ENCODE data around the gene CA11.

DNA sequence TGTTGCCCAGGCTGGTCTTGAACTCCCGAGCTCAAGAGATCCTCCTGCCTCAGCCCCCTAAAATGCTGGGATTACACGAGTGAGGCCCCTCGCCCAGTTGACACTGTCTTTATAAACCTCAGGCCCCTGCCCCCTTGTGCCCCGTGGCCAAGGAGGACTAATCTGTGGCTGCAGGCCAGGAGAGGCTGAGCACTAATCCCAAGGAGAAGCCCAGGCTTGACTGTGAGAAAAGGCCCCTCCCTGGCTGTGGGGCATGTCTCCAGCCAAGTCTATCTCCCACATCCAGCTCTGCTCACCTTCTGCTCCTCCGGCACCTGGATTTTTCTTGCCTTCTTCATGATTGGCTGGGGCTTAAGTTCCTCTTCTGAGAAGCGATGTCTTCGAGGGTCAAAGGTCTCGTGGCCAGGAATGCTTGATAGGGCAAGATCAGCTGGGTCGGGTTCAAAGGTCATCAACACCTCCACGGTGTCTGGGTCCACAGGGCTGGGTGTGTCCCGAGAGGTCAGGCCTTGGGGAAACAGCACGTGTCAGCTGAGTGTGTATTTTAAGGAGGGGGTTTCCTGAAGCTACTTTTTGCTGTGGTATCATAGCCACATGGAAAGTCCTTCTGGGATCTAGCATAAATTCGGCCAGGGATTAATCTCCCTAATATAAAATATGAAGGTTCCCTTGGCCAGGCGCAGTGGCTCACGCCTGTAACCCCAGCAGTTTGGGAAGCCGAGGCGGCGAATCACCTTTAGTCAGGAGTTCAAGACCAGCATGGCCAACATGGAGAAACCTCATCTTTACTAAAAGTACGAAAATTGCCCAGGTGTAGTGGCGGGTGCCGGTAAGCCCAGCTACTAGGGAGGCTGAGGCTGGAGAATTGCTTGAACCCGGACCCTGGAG lies 12.6 kb downstream of the CA11 start:
- TF ChIP-seq, protein P1, sequence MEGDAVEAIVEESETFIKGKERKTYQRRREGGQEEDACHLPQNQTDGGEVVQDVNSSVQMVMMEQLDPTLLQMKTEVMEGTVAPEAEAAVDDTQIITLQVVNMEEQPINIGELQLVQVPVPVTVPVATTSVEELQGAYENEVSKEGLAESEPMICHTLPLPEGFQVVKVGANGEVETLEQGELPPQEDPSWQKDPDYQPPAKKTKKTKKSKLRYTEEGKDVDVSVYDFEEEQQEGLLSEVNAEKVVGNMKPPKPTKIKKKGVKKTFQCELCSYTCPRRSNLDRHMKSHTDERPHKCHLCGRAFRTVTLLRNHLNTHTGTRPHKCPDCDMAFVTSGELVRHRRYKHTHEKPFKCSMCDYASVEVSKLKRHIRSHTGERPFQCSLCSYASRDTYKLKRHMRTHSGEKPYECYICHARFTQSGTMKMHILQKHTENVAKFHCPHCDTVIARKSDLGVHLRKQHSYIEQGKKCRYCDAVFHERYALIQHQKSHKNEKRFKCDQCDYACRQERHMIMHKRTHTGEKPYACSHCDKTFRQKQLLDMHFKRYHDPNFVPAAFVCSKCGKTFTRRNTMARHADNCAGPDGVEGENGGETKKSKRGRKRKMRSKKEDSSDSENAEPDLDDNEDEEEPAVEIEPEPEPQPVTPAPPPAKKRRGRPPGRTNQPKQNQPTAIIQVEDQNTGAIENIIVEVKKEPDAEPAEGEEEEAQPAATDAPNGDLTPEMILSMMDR (IDR thresholded peaks at IDR 0.05), result no peak
- no peak for TF ChIP-seq REST (IDR thresholded peaks at IDR 0.05; ENCODE audit: insufficient read depth in 1 of 2, low read depth in 2 of 2, low read length in 1 of 2)
- TF ChIP-seq POLR2AphosphoS5 (IDR thresholded peaks at IDR 0.05; ENCODE audit: low read depth, low read length), result no peak
- TF ChIP-seq SIN3A (IDR thresholded peaks at IDR 0.05; ENCODE audit: borderline replicate concordance, insufficient read depth, low read depth, low read length), result no peak
- TF ChIP-seq TCF7L2 (IDR thresholded peaks at IDR 0.05; ENCODE audit: low read depth, low read length), result no peak
